BLaER1 (cell line): ENCODE results near the gene MAGI2.
"Not testable (repeated sequence)": the region's sequence is repeated elsewhere in the genome, so short reads cannot be mapped to it uniquely, and the experiment has no call there.

ENCODE experiments used
- H3K27ac ChIP-seq: shearing (Covaris generic); formaldehyde crosslinking; 2 replicates; pipeline ENCODE4 v1.8.1; 2022
- H3K27me3 ChIP-seq: shearing (Covaris generic); formaldehyde crosslinking; 2 replicates; pipeline ENCODE4 v1.8.1; 2022
- H3K36me3 ChIP-seq: shearing (Covaris generic); formaldehyde crosslinking; 2 replicates; pipeline ENCODE4 v1.8.1; 2022
- H3K4me1 ChIP-seq: shearing (Covaris generic); formaldehyde crosslinking; 2 replicates; pipeline ENCODE4 v1.8.1; 2022
- H3K4me2 ChIP-seq: shearing (Covaris generic); formaldehyde crosslinking; 2 replicates; pipeline ENCODE4 v1.8.1; 2022
- H3K4me3 ChIP-seq: shearing (Covaris generic); formaldehyde crosslinking; 2 replicates; pipeline ENCODE4 v1.8.1; 2022
- H3K9ac ChIP-seq: shearing (Covaris generic); formaldehyde crosslinking; 2 replicates; pipeline ENCODE4 v1.8.1; 2022
- H3K9me3 ChIP-seq: shearing (Covaris generic); formaldehyde crosslinking; 2 replicates; pipeline ENCODE4 v1.8.1; 2022
- H4K20me1 ChIP-seq: shearing (Covaris generic); formaldehyde crosslinking; 2 replicates; pipeline ENCODE4 v1.8.1; 2022
- Cebpa-rat ChIP-seq: shearing (Covaris generic); IDR thresholded peaks from 2 replicates; pipeline ENCODE4 v1.8.1; 2022

The MAGI2 gene

GRCh38 chr7:78528964-78529363 lies 924.5 kb downstream of the MAGI2 start:
- no peak overlapping the region for H3K27ac ChIP-seq

DNA sequence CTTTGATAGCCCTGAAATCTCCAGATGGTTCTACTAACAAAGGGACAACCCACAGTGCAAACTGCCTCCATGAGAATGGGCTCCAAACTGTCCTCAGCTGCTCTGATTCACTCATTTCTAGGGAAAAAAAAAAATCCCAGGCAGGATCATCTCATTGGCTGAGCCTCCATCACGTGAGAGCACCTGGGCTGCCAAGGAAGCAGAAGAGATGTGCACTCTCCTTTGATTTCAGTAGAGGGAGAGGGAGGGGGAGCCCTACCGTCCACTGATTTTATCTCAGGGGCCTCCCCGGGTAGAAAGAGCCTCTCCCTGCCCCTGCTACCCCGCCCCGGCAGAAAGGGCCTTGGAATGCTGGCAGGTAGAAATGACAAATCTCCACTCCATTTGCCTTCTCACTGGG lies 929.5 kb downstream of the MAGI2 start:
- Histone ChIP-seq H3K4me2 (no peak overlapping the region), H3K9ac (no peak overlapping the region), H4K20me1 (no peaks in the 10 kb centered on the region), H3K9me3 (no peaks in the 10 kb centered on the region), H3K27ac (no peak overlapping the region), H3K36me3 (no peaks in the 10 kb centered on the region), H3K4me3 (no peak overlapping the region), H3K4me1 (no peaks in the 10 kb centered on the region), H3K27me3 (no peaks in the 10 kb centered on the region)
- TF ChIP-seq Cebpa-rat = no peak

More at GRCh38 chr7:78528964-78529363, 924.5 kb downstream of the MAGI2 start:
- no peak overlapping the region for H3K4me3 ChIP-seq
- no peak overlapping the region for H3K9ac ChIP-seq
- no peaks in the 10 kb centered on the region for H3K27me3 ChIP-seq
- H3K9me3 ChIP-seq = no peaks in the 10 kb centered on the region
- TF ChIP-seq Cebpa-rat = no peak
- H3K4me2 ChIP-seq = no peak overlapping the region
- no peaks in the 10 kb centered on the region for H3K36me3 ChIP-seq
- H4K20me1 ChIP-seq = no peaks in the 10 kb centered on the region
- no peaks in the 10 kb centered on the region for H3K4me1 ChIP-seq

- no peaks in the 10 kb centered on the region for H3K4me1 ChIP-seq
- H3K9ac ChIP-seq = no peak overlapping the region
Measured at GRCh38 chr7:78521961-78522360, 931.5 kb downstream of the MAGI2 start.

GRCh38 chr7:78516450-78516849 lies 937.0 kb downstream of the MAGI2 start:
- Histone ChIP-seq H3K4me2 (no peak overlapping the region), H3K27ac (no peak overlapping the region), H3K27me3 (no peaks in the 10 kb centered on the region), H4K20me1 (no peaks in the 10 kb centered on the region), H3K4me1 (no peaks in the 10 kb centered on the region), H3K9me3 (no peaks in the 10 kb centered on the region), H3K9ac (no peak overlapping the region), H3K36me3 (no peaks in the 10 kb centered on the region), H3K4me3 (no peak overlapping the region)
- no peak for TF ChIP-seq Cebpa-rat

More at GRCh38 chr7:78521961-78522360, 931.5 kb downstream of the MAGI2 start:
- Histone ChIP-seq H3K36me3 (no peaks in the 10 kb centered on the region), H3K27me3 (no peaks in the 10 kb centered on the region), H3K4me3 (no peak overlapping the region), H3K9me3 (no peaks in the 10 kb centered on the region), H3K4me2 (no peak overlapping the region), H4K20me1 (no peaks in the 10 kb centered on the region), H3K27ac (no peak overlapping the region)
- no peak for TF ChIP-seq Cebpa-rat

- Histone ChIP-seq H3K36me3 (no peaks in the 10 kb centered on the region), H3K27me3 (no peaks in the 10 kb centered on the region), H3K27ac (no peak overlapping the region), H4K20me1 (no peaks in the 10 kb centered on the region), H3K4me1 (no peaks in the 10 kb centered on the region), H3K9ac (no peak overlapping the region), H3K4me2 (no peak overlapping the region), H3K9me3 (no peaks in the 10 kb centered on the region), H3K4me3 (no peak overlapping the region)
- no peak for TF ChIP-seq Cebpa-rat
Measured at GRCh38 chr7:78514634-78515033, 938.8 kb downstream of the MAGI2 start.

DNA sequence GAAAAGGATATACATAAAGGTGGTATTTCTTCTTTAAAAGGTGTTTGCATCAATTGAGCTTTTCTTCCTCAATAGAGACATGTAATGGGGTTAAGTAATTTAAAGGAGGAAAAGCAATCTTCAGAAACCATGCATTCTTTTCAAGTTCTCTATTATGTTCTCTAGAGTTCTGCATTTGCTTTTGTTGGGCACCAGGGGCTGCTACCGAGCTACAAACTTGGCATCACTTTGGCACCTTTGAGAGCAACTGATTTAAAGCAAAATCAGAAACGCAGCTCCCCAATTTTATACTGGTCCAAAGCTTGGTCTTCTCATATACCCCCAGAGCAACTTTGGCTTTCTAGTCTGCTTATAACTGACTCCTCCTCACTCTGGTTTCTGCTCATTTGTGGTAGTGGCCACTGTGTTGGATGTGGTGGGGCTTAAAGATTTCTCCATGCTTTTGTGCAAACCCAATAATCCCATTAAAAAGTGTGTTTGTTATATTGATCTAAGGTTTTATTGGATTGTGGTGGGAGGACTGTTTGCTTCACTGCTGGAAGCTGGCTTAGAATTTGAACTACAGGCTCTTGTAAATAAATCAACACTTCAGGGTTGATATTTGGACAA lies 942.8 kb downstream of the MAGI2 start:
- no peak overlapping the region for H3K4me3 ChIP-seq
- no peak overlapping the region for H3K9ac ChIP-seq
- no peak overlapping the region for H3K27ac ChIP-seq
- H3K36me3 ChIP-seq = no peaks in the 10 kb centered on the region
- H3K4me2 ChIP-seq = no peak overlapping the region
- H4K20me1 ChIP-seq = no peaks in the 10 kb centered on the region
- no peaks in the 10 kb centered on the region for H3K27me3 ChIP-seq
- TF ChIP-seq Cebpa-rat = no peak
- H3K4me1 ChIP-seq = no peaks in the 10 kb centered on the region
- H3K9me3 ChIP-seq = no peaks in the 10 kb centered on the region

- H3K4me3 ChIP-seq, H3K4me2 ChIP-seq, H3K27me3 ChIP-seq, H3K27ac ChIP-seq, H3K9ac ChIP-seq, H3K9me3 ChIP-seq, H3K36me3 ChIP-seq, H3K4me1 ChIP-seq, H4K20me1 ChIP-seq: not testable (repeated sequence)
Measured at GRCh38 chr7:78503301-78503700, 950.2 kb downstream of the MAGI2 start.

DNA sequence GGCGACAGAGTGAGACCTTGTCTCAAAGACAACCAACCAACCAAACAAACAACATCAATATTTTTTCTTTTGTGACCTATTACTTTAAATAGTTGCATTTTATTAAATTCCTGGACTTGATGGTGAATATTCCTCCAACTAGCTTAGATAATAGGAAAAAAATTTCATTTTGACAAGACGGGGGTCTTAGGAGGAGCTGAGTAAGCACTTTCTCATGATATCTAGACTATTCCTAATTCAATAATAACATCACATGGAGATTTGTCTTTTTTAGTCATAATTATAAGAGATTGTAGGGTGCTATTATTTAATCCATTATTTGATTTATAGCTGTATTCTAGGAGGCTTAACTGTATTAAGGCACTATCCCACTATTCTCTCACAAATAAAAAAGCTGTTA lies 952.4 kb downstream of the MAGI2 start:
- no peak for TF ChIP-seq Cebpa-rat
- no peak overlapping the region for H3K9ac ChIP-seq

GRCh38 chr7:78499971-78500370 lies 953.5 kb downstream of the MAGI2 start:
- no peaks in the 10 kb centered on the region for H3K36me3 ChIP-seq
- no peak overlapping the region for H3K27ac ChIP-seq
- H3K9me3 ChIP-seq = no peaks in the 10 kb centered on the region
- no peaks in the 10 kb centered on the region for H4K20me1 ChIP-seq
- H3K4me1 ChIP-seq = no peaks in the 10 kb centered on the region
- H3K4me3 ChIP-seq = no peak overlapping the region
- no peak for TF ChIP-seq Cebpa-rat
- H3K9ac ChIP-seq = no peak overlapping the region
- no peaks in the 10 kb centered on the region for H3K27me3 ChIP-seq
- no peak overlapping the region for H3K4me2 ChIP-seq

More for the DNA sequence above, 952.4 kb downstream of the MAGI2 start:
- Histone ChIP-seq H3K27ac (no peak overlapping the region), H3K4me3 (no peak overlapping the region), H3K36me3 (no peaks in the 10 kb centered on the region), H3K27me3 (no peaks in the 10 kb centered on the region), H4K20me1 (no peaks in the 10 kb centered on the region), H3K4me2 (no peak overlapping the region), H3K4me1 (no peaks in the 10 kb centered on the region), H3K9me3 (no peaks in the 10 kb centered on the region)

DNA sequence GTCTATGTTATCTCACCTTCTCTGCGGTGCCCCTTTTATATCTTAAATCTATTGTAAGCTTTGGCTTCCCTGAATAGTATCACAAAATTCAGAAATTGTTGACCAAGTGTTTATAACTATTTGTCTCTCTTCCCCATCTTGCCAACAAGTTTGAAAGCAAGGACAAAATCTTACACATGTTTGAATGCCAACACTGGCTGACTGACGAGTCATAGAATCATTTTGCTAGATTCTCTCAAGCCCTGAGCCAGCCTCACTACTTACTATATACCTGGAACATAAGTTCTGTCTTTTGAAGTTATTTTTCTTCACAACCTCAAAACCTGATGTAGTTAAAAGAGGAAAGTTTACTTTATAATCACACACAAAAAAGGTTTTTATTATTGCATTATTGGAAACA lies 954.2 kb downstream of the MAGI2 start:
- Histone ChIP-seq H3K9me3 (no peaks in the 10 kb centered on the region), H3K36me3 (no peaks in the 10 kb centered on the region), H3K27me3 (no peaks in the 10 kb centered on the region), H4K20me1 (no peaks in the 10 kb centered on the region), H3K4me3 (no peak overlapping the region), H3K4me1 (no peaks in the 10 kb centered on the region), H3K27ac (no peak overlapping the region), H3K9ac (no peak overlapping the region), H3K4me2 (no peak overlapping the region)
- TF ChIP-seq Cebpa-rat = no peak
